GM20000 (cell line): ENCODE data around the gene OR52L1.

ENCODE experiments used
- DNase-seq: peaks from one replicate; pipeline ENCODE4 v3.0.0; 2012; ENCODE audit warnings: low spot score
- TF ChIP-seq, protein P1 (sequence below): IDR thresholded peaks from 2 replicates; pipeline ENCODE4 v1.5.1; 2012; ENCODE audit warnings: mild to moderate bottlenecking, control low read depth; ENCODE audit errors: extremely low read depth, missing control alignments

Gene OR52L1

DNA sequence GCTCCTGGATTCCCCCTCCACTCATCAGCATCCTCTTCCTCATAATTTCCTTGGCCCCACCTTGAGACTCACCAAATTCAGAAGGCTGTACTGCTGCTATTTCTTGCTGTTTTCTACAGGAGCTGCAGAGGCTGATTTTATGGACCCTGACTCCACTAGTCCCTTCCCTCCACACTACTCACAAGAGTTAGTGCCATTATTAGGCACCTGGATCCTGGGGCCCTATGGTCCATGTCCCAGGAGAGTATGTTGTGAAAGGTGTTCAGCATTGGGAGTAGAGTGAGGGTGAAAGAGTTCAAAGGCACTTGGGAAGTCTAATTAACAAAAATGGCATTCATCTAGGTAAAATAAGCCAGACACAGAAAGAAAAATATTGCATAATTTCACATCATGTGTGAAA lies 20.1 kb upstream of the OR52L1 start, which contains the start of gene OR56A4:
TSS of gene OR56A4 (minus strand) at position 101 of the 400 bp plus-strand sequence. CDS start 3,954 bp downstream, outside the sequence.
- TF ChIP-seq, protein P1, sequence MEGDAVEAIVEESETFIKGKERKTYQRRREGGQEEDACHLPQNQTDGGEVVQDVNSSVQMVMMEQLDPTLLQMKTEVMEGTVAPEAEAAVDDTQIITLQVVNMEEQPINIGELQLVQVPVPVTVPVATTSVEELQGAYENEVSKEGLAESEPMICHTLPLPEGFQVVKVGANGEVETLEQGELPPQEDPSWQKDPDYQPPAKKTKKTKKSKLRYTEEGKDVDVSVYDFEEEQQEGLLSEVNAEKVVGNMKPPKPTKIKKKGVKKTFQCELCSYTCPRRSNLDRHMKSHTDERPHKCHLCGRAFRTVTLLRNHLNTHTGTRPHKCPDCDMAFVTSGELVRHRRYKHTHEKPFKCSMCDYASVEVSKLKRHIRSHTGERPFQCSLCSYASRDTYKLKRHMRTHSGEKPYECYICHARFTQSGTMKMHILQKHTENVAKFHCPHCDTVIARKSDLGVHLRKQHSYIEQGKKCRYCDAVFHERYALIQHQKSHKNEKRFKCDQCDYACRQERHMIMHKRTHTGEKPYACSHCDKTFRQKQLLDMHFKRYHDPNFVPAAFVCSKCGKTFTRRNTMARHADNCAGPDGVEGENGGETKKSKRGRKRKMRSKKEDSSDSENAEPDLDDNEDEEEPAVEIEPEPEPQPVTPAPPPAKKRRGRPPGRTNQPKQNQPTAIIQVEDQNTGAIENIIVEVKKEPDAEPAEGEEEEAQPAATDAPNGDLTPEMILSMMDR = no peak

DNA sequence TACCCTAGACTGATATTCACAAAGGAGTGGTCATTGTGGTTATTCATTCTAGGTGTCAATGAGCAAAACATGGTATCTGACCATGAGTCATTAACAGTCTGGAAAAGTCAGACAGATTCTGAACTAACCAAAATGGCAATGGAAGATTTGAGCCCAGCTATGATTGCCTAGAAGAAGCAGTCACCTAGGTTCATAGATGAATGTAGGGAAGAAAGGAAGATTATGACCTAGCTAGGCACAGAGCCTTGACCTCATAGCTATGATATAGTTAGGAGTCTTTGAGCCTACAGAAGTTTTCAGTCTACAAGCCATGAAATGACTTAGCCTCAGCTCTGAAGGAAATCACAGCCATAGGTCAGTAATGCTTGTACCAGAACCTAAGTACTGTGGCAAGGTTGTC lies 19.6 kb upstream of the OR52L1 start:
- TF ChIP-seq, protein P1 = no peak
- DNase-seq = no peak

More for the DNA sequence above, 20.1 kb upstream of the OR52L1 start, which contains the start of gene OR56A4:
- DNase-seq = no peak

DNA sequence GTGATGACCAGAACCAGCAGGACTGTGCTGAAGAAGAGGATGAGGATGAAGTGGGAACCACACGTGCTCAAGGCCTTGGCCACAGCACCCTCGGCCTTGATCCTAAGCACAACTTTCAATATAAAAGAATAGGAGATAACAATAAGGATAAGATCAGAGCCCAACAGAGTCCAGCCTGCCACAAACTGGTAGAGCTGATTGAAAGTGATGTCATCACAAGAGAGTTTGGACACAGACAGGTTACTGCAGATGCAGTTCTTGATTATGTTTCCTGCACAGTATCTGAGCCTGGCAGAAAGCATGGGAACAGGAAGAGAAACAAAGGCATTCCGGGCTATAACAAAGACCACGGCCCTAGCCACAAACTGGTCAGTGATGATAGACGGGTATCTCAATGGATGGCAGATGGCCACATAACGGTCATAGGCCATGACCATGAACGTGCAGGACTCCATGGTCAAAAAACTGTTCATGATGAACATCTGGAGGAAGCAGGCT lies 15.5 kb upstream of the OR52L1 start:
- no peak for DNase-seq
- TF ChIP-seq, protein P1 = no peak

DNA sequence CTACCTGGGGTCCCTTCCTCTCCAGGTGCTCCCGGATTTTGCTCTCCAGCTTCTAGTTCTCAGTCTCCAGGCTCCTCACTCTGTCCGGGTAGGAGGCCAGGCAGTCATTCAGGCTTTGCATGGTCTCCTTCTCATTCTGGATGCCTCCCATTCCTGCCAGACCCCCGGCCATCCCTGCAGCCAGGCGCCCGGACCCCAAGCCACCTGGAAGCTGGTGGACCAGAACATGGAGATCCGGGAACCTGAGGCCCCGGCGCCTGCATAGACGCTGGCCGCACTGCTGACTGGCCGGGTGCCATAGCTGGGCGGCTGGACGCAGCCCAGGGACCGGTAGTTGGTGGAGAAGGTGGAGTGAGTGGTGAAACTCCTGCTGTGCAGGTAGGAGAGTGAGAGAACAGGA lies 8.0 kb upstream of the OR52L1 start:
- TF ChIP-seq, protein P1 = no peak
- no peak for DNase-seq

DNA sequence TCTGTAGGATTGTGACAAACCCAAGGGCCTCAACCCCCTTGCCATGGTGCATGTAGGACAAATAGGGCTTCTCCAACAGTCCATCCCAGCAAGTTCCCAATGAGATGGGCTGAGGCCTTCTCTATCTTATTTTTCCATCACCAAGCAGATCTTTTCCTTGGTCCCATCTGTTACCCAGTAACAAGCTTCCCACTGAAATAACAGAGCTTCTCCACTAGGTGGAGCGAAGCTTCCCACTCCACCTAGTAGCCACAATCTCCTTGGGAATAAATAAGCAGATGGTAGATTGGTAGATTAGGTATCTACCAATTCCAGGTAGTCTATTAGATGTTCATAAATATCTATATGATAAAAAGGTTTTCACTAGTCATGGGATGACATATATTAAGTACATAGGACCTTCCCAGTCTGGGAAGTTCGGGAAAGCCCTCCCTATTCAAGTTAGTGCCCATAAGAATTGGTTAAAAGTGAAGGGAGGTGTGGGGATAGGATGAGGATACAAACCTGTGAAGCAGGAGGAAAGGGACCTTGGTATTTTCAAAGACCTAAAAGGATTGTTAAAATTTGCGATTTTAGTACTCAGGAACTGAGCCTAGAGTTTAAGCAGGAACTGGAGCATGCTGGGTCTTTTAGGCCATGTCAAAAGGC lies 5.9 kb upstream of the OR52L1 start:
- peak; percentile 46 for DNase-seq
- TF ChIP-seq, protein P1 = peak; percentile 41

DNA sequence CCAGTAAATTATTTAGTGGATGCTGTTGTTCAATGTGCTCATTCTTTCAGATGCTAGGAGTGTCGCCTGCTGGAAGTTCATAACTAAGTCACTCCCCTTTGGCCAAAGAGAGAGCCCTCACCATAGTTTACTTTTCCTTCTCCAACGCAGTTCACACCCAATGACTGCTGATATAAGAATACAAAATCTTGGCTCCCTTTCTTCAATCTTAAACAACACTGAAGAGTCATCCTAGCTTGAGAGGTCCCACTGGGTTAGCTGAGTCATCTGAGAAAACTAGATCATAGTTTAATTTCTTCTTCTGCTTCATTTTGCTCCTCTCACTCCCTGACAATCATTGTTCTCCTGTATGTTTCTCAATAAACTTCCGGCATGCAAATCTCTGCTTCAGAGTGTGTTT lies 5.4 kb upstream of the OR52L1 start:
- TF ChIP-seq, protein P1 = no peak
- DNase-seq = no peak

DNA sequence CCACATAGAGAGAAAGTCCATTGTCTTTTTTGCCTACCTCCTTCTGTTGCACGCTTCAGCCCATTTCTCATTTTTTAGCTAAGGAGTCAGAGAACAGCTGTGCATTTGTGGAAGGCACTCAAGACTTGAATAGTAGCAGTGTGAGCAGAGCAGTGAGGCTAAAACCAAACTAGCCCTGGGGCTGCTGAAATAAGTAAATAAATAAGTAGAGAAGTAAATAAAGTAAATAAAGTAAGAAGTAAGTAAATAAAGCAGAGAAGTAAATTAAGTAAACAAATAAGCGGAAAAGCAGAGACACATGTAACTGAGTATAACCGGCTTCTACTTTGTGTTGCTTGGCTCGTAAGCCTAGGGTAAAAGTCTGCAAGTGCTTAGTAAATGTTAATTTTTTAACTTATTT lies 2.4 kb upstream of the OR52L1 start:
- TF ChIP-seq, protein P1 = no peak
- DNase-seq = no peak
